Osteocyte (in vitro differentiated cells): ENCODE measurements around the gene OTUB1. TPM values are rescaled to one million over a fixed set of nuclear protein-coding genes. Genes with fewer than 3 reads are reported as not detected.

ENCODE experiments used
- DNase-seq: peaks from one replicate; pipeline ENCODE4 v3.0.0; 2021; ENCODE audit warnings: mixed read lengths; ENCODE audit not compliant: unreplicated experiment; ENCODE audit errors: extremely low spot score
- H3K27ac Mint-ChIP-seq: one replicate; pipeline ENCODE4 v1.8.0; 2021; ENCODE audit warnings: mild to moderate bottlenecking, mixed read lengths; ENCODE audit not compliant: unreplicated experiment
- H3K27me3 Mint-ChIP-seq: one replicate; pipeline ENCODE4 v1.8.0; 2021; ENCODE audit warnings: mixed read lengths; ENCODE audit not compliant: unreplicated experiment
- H3K36me3 Mint-ChIP-seq: one replicate; pipeline ENCODE4 v1.8.0; 2021; ENCODE audit warnings: mixed read lengths; ENCODE audit not compliant: unreplicated experiment
- H3K4me1 Mint-ChIP-seq: one replicate; pipeline ENCODE4 v1.8.0; 2021; ENCODE audit warnings: mixed read lengths; ENCODE audit not compliant: unreplicated experiment
- H3K4me3 Mint-ChIP-seq: one replicate; pipeline ENCODE4 v1.8.0; 2021; ENCODE audit warnings: mild to moderate bottlenecking, moderate library complexity, mixed read lengths; ENCODE audit not compliant: unreplicated experiment
- H3K9me3 Mint-ChIP-seq: one replicate; pipeline ENCODE4 v1.8.0; 2021; ENCODE audit warnings: mixed read lengths; ENCODE audit not compliant: unreplicated experiment
- total RNA-seq: library from RNA; stranded (reverse); gene quantifications from 2 replicates; pipeline ENCODE4 v1.2.1, GENCODE V29; 2021
- TF ChIP-seq, protein P1 (sequence below): fragments of 200-600 bp; sonication (generic); IDR thresholded peaks from 2 replicates; pipeline ENCODE4 v1.5.0; 2021; ENCODE audit warnings: antibody characterized with exemption, mild to moderate bottlenecking, moderate library complexity

The OTUB1 gene
- total RNA-seq, 1 donor from 2014 or later: 71.4 TPM

GRCh38 chr11:63940786-63941185, 45.5 kb upstream of the OTUB1 start:
- Mint-ChIP-seq H3K4me3 (peak overlapping the region; percentile 53), H3K4me1 (peaks cover 27% of the 10 kb centered on the region), H3K27ac (no peak overlapping the region), H3K27me3 (no peaks in the 10 kb centered on the region), H3K9me3 (no peaks in the 10 kb centered on the region), H3K36me3 (no peaks in the 10 kb centered on the region)
- TF ChIP-seq, protein P1, sequence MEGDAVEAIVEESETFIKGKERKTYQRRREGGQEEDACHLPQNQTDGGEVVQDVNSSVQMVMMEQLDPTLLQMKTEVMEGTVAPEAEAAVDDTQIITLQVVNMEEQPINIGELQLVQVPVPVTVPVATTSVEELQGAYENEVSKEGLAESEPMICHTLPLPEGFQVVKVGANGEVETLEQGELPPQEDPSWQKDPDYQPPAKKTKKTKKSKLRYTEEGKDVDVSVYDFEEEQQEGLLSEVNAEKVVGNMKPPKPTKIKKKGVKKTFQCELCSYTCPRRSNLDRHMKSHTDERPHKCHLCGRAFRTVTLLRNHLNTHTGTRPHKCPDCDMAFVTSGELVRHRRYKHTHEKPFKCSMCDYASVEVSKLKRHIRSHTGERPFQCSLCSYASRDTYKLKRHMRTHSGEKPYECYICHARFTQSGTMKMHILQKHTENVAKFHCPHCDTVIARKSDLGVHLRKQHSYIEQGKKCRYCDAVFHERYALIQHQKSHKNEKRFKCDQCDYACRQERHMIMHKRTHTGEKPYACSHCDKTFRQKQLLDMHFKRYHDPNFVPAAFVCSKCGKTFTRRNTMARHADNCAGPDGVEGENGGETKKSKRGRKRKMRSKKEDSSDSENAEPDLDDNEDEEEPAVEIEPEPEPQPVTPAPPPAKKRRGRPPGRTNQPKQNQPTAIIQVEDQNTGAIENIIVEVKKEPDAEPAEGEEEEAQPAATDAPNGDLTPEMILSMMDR: no peak
- DNase-seq: no peak

GRCh38 chr11:63941901-63942300, 44.3 kb upstream of the OTUB1 start:
- no peaks in the 10 kb centered on the region for H3K9me3 Mint-ChIP-seq
- H3K27ac Mint-ChIP-seq: no peak overlapping the region
- no peaks in the 10 kb centered on the region for H3K27me3 Mint-ChIP-seq
- H3K4me1 Mint-ChIP-seq: peaks cover 28% of the 10 kb centered on the region
- TF ChIP-seq, protein P1: no peak
- H3K36me3 Mint-ChIP-seq: no peaks in the 10 kb centered on the region
- DNase-seq: no peak
- no peak overlapping the region for H3K4me3 Mint-ChIP-seq

DNA sequence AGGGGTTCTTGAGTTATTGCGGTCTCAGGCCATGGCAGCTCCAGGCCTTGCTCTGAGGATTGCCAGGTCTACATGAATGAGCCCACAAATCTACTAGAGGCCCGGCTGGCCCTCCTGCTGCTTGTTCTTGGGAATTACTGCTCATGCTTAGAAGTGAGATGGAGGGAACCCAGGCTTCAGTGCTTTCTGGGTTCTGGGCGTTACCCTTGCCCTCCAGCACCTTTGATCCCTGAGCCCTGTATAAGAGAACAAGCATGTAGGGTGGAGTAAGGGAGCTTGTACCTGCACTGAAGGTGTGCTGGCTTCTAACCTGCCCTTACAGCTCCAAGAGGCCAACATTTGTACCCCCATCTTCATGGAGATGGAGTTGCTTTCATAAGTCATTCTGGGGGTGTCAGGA, 43.4 kb upstream of the OTUB1 start:
- TF ChIP-seq, protein P1: no peak
- Mint-ChIP-seq H3K4me3 (no peak overlapping the region), H3K27me3 (no peaks in the 10 kb centered on the region), H3K27ac (no peak overlapping the region), H3K9me3 (no peaks in the 10 kb centered on the region), H3K36me3 (no peaks in the 10 kb centered on the region), H3K4me1 (peaks cover 28% of the 10 kb centered on the region)
- no peak for DNase-seq

DNA sequence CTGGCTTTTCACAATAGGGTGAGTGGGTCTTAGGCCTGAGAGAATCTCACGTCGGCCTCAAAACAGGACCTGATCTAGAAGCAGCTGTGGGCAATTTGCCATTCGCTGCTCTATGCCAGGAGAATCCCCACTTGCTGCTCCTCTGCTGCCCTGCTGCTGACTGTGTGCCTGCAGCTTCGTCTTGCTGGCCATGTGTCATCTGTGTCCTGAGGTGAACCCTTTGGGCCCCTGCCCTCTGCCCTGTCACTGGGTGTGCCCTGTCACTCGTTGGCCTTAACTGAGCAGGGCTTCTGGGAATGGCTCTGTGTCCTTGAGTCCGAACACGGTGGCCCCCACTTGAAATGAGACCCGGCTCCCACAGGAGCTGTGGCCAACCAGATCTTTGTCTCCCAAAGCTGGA, 41.3 kb upstream of the OTUB1 start:
- no peak for DNase-seq
- Mint-ChIP-seq H3K4me3 (no peak overlapping the region), H3K36me3 (no peaks in the 10 kb centered on the region), H3K4me1 (peaks cover 22% of the 10 kb centered on the region), H3K27ac (peak overlapping the region; percentile 23), H3K9me3 (no peaks in the 10 kb centered on the region), H3K27me3 (no peaks in the 10 kb centered on the region)
- TF ChIP-seq, protein P1: no peak

- Mint-ChIP-seq H3K36me3 (peaks cover 1% of the 10 kb centered on the region), H3K27me3 (no peaks in the 10 kb centered on the region), H3K4me3 (no peak overlapping the region), H3K4me1 (peaks cover 19% of the 10 kb centered on the region), H3K9me3 (no peaks in the 10 kb centered on the region), H3K27ac (peak overlapping the region; percentile 31)
- no peak for DNase-seq
- TF ChIP-seq, protein P1: peak; percentile 81
Observed at GRCh38 chr11:63945477-63946163, 40.6 kb upstream of the OTUB1 start.
